HG03565 (cell line): ENCODE data around the gene COX10.
"Not testable (repeated sequence)": the region's sequence is repeated elsewhere in the genome, so short reads cannot be mapped to it uniquely, and the experiment has no call there.

ENCODE experiments used
- ATAC-seq: cut with Tn5 transposase; IDR thresholded peaks from one replicate; pipeline ENCODE4 v1.9.1; 2021; ENCODE audit warnings: mild to moderate bottlenecking, moderate library complexity; ENCODE audit not compliant: unreplicated experiment

Gene COX10

GRCh38 chr17:14168582-14168981 lies 99.3 kb downstream of the COX10 start:
- ATAC-seq, result no peak

- no peak for ATAC-seq
Measured at GRCh38 chr17:14169287-14169686, 100.0 kb downstream of the COX10 start.

- no peak for ATAC-seq
Measured at GRCh38 chr17:14169901-14170300, 100.6 kb downstream of the COX10 start.

GRCh38 chr17:14176989-14177388 lies 107.7 kb downstream of the COX10 start:
- not testable (repeated sequence) for ATAC-seq

GRCh38 chr17:14177801-14178200 lies 108.5 kb downstream of the COX10 start:
- ATAC-seq, result not testable (repeated sequence)

GRCh38 chr17:14179951-14180350 lies 110.6 kb downstream of the COX10 start:
- ATAC-seq, result not testable (repeated sequence)

- ATAC-seq, result not testable (repeated sequence)
Measured at GRCh38 chr17:14182084-14182483, 112.8 kb downstream of the COX10 start.

GRCh38 chr17:14184536-14184935 lies 115.2 kb downstream of the COX10 start:
- not testable (repeated sequence) for ATAC-seq

- ATAC-seq, result not testable (repeated sequence)
Measured at GRCh38 chr17:14186443-14186842, 117.1 kb downstream of the COX10 start.

- ATAC-seq, result not testable (repeated sequence)
Measured at GRCh38 chr17:14190774-14191173, 121.5 kb downstream of the COX10 start.

GRCh38 chr17:14191469-14191868 lies 122.2 kb downstream of the COX10 start:
- ATAC-seq, result not testable (repeated sequence)

- not testable (repeated sequence) for ATAC-seq
Measured at GRCh38 chr17:14192039-14192438, 122.7 kb downstream of the COX10 start.

- ATAC-seq, result peak; percentile 83
Measured at GRCh38 chr17:14192636-14193344, 123.5 kb downstream of the COX10 start.

- ATAC-seq, result no peak
Measured at GRCh38 chr17:14196377-14196997, 127.2 kb downstream of the COX10 start.

GRCh38 chr17:14197057-14197456 lies 127.8 kb downstream of the COX10 start:
- ATAC-seq, result no peak

- no peak for ATAC-seq
Measured at GRCh38 chr17:14197586-14197985, 128.3 kb downstream of the COX10 start.

- ATAC-seq, result no peak
Measured at GRCh38 chr17:14198013-14198412, 128.7 kb downstream of the COX10 start.

GRCh38 chr17:14198575-14198974 lies 129.3 kb downstream of the COX10 start:
- no peak for ATAC-seq

- no peak for ATAC-seq
Measured at GRCh38 chr17:14199601-14200000, 130.3 kb downstream of the COX10 start.

GRCh38 chr17:14200354-14200753 lies 131.1 kb downstream of the COX10 start:
- no peak for ATAC-seq

GRCh38 chr17:14201021-14201987 lies 132.0 kb downstream of the COX10 start:
- ATAC-seq, result no peak
